Hepatocyte (in vitro differentiated cells): ENCODE measurements around the gene TIFAB. TPM values are rescaled to one million over a fixed set of nuclear protein-coding genes. Genes with fewer than 3 reads are reported as not detected.

Source experiments
- DNase-seq: peaks from one replicate; pipeline ENCODE4 v3.0.0-alpha.2; 2016; ENCODE audit warnings: low spot score
- H2AFZ ChIP-seq: fragments of 200-600 bp; sonication (generic); 2 replicates; pipeline ENCODE4 v1.6.0; 2016; ENCODE audit warnings: antibody characterized with exemption, mild to moderate bottlenecking
- H3K27ac ChIP-seq: fragments of 200-600 bp; sonication (generic); 2 replicates; pipeline ENCODE4 v1.5.1; 2016; ENCODE audit warnings: mild to moderate bottlenecking
- H3K27me3 ChIP-seq: fragments of 200-600 bp; sonication (generic); 2 replicates; pipeline ENCODE4 v1.6.1; 2016
- H3K36me3 ChIP-seq: fragments of 200-600 bp; sonication (generic); replicated peaks from 2 replicates; pipeline ENCODE4 v1.5.1; 2016; ENCODE audit warnings: low read depth; ENCODE audit not compliant: insufficient read depth
- H3K4me1 ChIP-seq: fragments of 200-600 bp; sonication (generic); 2 replicates; pipeline ENCODE4 v1.5.1; 2016; ENCODE audit warnings: mild to moderate bottlenecking, moderate library complexity; ENCODE audit not compliant: insufficient read depth
- H3K4me2 ChIP-seq: fragments of 200-600 bp; sonication (generic); 2 replicates; pipeline ENCODE4 v1.6.0; 2016
- H3K4me3 ChIP-seq: fragments of 200-600 bp; sonication (generic); 2 replicates; pipeline ENCODE4 v1.5.1; 2016; ENCODE audit warnings: mild to moderate bottlenecking
- H3K79me2 ChIP-seq: fragments of 200-600 bp; sonication (generic); 2 replicates; pipeline ENCODE4 v1.6.0; 2017; ENCODE audit warnings: mild to moderate bottlenecking
- H3K9me2 ChIP-seq: fragments of 200-600 bp; sonication (generic); replicated peaks from 2 replicates; pipeline ENCODE4 v1.6.0; 2017; ENCODE audit warnings: mild to moderate bottlenecking; ENCODE audit not compliant: insufficient read depth
- H3K9me3 ChIP-seq: fragments of 200-600 bp; sonication (generic); 2 replicates; pipeline ENCODE4 v1.5.1; 2016; ENCODE audit warnings: low read depth, mild to moderate bottlenecking
- H4K20me1 ChIP-seq: fragments of 200-600 bp; sonication (generic); 2 replicates; pipeline ENCODE4 v1.6.0; 2016; ENCODE audit warnings: mild to moderate bottlenecking; ENCODE audit not compliant: insufficient read depth, poor library complexity, severe bottlenecking
- EZH2 ChIP-seq: fragments of 200-600 bp; sonication (generic); IDR thresholded peaks from 2 replicates; pipeline ENCODE4 v1.6.1; 2016; ENCODE audit warnings: antibody characterized with exemption, mild to moderate bottlenecking, borderline replicate concordance
- EZH2phosphoT487 ChIP-seq: fragments of 200-600 bp; sonication (generic); IDR thresholded peaks from one replicate; pipeline ENCODE4 v1.6.1; 2018; ENCODE audit warnings: antibody characterized with exemption, mild to moderate bottlenecking, low read depth, moderate library complexity; ENCODE audit not compliant: unreplicated experiment, severe bottlenecking
- WGBS: methylation state at CpG from one replicate; pipeline ENCODE4 v1.1.6; 2016; ENCODE audit warnings: low lambda C conversion rate; ENCODE audit errors: missing lambda C conversion rate; 5-methylcytosine and 5-hydroxymethylcytosine counted together
- polyA plus RNA-seq: library from polyadenylated mRNA; unstranded; fragments of >200 nt; fragmentation: Nextera tagmentation; extraction: Ambion mirVana; gene quantifications from 2 replicates; pipeline ENCODE4 v1.2.1, GENCODE V29; 2016
- total RNA-seq: library from RNA; depleted of rRNA; stranded (reverse); fragments of >200 nt; gene quantifications from 2 replicates; pipeline ENCODE4 v1.2.3, GENCODE V29; 2014
- TF ChIP-seq, protein P1 (sequence below): fragments of 200-600 bp; sonication (generic); IDR thresholded peaks from 2 replicates; pipeline ENCODE4 v1.5.1; 2016; ENCODE audit warnings: antibody characterized with exemption, mild to moderate bottlenecking; ENCODE audit not compliant: poor library complexity

Gene TIFAB
- total and polyA plus RNA-seq, 2 experiments from 2014 or later, result not detected

DNA sequence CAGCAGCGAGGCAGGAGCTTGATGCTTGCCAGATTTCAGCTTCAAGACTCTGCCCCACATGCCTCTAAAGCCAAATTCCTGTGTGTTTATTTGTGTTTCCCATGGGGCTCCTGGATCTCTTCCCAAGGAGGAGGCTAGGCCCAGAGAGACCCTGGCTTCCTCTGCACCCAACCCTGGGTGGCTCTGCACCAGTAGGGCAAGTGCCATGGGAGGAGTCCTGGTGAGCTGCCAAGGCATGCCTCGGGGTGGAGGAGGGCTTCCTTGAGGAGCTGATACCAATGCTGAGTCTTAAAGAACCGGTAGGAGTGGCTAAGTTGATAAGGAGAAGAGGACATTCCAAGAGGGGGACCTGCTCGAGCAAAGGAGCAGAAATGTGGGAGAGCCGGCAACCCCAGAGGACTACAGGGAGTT, 6.8 kb upstream of the TIFAB start:
- Histone ChIP-seq H2AFZ (no peak overlapping the region), H3K4me3 (no peak overlapping the region), H3K9me2 (no peaks in the 10 kb centered on the region), H3K27me3 (peaks cover 11% of the 10 kb centered on the region), H3K79me2 (no peaks in the 10 kb centered on the region), H3K4me1 (no peaks in the 10 kb centered on the region), H3K4me2 (no peak overlapping the region), H4K20me1 (no peaks in the 10 kb centered on the region), H3K27ac (no peak overlapping the region), H3K9me3 (no peaks in the 10 kb centered on the region), H3K36me3 (no peaks in the 10 kb centered on the region)
- TF ChIP-seq EZH2phosphoT487, result no peak
- TF ChIP-seq EZH2, result no peak
- TF ChIP-seq, protein P1, sequence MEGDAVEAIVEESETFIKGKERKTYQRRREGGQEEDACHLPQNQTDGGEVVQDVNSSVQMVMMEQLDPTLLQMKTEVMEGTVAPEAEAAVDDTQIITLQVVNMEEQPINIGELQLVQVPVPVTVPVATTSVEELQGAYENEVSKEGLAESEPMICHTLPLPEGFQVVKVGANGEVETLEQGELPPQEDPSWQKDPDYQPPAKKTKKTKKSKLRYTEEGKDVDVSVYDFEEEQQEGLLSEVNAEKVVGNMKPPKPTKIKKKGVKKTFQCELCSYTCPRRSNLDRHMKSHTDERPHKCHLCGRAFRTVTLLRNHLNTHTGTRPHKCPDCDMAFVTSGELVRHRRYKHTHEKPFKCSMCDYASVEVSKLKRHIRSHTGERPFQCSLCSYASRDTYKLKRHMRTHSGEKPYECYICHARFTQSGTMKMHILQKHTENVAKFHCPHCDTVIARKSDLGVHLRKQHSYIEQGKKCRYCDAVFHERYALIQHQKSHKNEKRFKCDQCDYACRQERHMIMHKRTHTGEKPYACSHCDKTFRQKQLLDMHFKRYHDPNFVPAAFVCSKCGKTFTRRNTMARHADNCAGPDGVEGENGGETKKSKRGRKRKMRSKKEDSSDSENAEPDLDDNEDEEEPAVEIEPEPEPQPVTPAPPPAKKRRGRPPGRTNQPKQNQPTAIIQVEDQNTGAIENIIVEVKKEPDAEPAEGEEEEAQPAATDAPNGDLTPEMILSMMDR, result no peak
- DNase-seq, result no peak
- WGBS, result 46% methylated on average over 5 of the region's 5 CpGs

DNA sequence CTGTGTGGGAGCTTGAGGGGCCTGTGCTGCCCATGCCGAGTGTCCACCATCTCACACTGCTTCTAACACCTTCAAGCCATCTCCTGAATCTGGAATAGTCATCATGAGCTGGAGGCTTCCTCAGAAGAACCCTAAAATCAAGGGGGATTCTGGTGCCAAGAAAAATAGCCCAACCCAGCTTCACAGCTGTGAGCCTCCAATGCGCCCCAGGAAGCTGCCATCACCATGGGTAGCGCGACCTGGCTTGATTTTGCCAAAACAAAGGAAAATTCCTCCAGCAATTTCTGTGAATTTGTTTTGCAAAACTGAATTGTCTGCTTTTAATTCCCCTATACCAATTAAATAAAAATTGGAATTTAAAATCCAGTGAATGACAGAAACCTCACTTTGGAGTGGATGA, 6.2 kb upstream of the TIFAB start:
- no peaks in the 10 kb centered on the region for H3K79me2 ChIP-seq
- no peak overlapping the region for H3K4me2 ChIP-seq
- no peaks in the 10 kb centered on the region for H3K4me1 ChIP-seq
- no peak overlapping the region for H3K27ac ChIP-seq
- H3K9me2 ChIP-seq, result no peaks in the 10 kb centered on the region
- H3K9me3 ChIP-seq, result no peaks in the 10 kb centered on the region
- TF ChIP-seq, protein P1, result no peak
- no peak for TF ChIP-seq EZH2
- no peak for TF ChIP-seq EZH2phosphoT487
- peaks cover 5% of the 10 kb centered on the region for H3K27me3 ChIP-seq
- H2AFZ ChIP-seq, result no peak overlapping the region
- H3K36me3 ChIP-seq, result no peaks in the 10 kb centered on the region
- no peak for DNase-seq
- H4K20me1 ChIP-seq, result no peaks in the 10 kb centered on the region
- no peak overlapping the region for H3K4me3 ChIP-seq
- 94% methylated on average over 4 of the region's 4 CpGs for WGBS

DNA sequence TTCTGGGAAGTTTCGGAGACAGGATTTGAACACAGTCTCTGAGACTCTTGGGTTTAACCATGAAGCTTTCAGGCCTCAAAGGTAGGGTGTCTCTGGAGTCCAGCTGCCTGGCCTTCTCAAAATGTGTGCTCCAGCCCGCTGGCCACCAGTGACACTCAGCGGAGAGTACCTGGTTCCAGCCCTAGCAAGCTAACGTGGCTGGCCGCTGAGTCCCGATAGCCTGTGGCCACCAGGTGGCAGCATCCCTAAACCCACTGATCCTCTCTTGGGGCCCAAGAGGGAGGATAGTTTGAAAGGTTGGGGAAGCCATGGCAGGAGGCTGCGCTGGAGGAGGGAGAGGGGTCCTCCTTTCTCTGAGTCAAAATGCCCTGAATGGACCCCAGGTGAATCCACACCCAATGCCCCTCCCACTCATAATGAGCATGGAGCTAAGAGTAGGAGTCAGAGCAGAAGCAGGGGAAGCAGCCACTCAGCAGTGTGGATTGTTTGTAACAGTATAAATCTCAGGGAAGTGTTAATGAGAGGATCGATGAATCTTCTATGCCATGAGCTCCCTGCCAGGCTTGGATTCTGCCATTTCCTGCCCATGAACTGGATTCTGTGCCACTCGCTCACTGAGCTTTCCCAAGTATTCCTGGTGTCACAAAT, 5.4 kb upstream of the TIFAB start:
- Histone ChIP-seq H3K4me2 (no peak overlapping the region), H3K9me3 (no peaks in the 10 kb centered on the region), H3K27me3 (peaks cover 3% of the 10 kb centered on the region), H3K79me2 (no peaks in the 10 kb centered on the region), H3K36me3 (no peaks in the 10 kb centered on the region), H3K9me2 (no peaks in the 10 kb centered on the region), H3K27ac (no peak overlapping the region), H2AFZ (no peak overlapping the region), H4K20me1 (no peaks in the 10 kb centered on the region), H3K4me1 (no peaks in the 10 kb centered on the region), H3K4me3 (no peak overlapping the region)
- WGBS, result 53% methylated on average over 9 of the region's 9 CpGs
- peak; percentile 77 for DNase-seq
- TF ChIP-seq, protein P1, result peak; percentile 69
- no peak for TF ChIP-seq EZH2phosphoT487
- no peak for TF ChIP-seq EZH2
